Stomach smooth muscle (tissue), 2 donors: Measurements from ENCODE around the gene PANK4.
"Not testable (repeated sequence)": the region's sequence is repeated elsewhere in the genome, so short reads cannot be mapped to it uniquely, and the experiment has no call there.

ENCODE experiments used
- H3K27ac ChIP-seq: one replicate; pipeline ENCODE4 v1.7.0; 2013; ENCODE audit warnings: mild to moderate bottlenecking, low read length, inconsistent platforms
- H3K27me3 ChIP-seq, 2 donors: one replicate each; pipeline ENCODE4 v1.7.0; 2013; ENCODE audit warnings: low read length in 2 of 2; ENCODE audit not compliant: insufficient read depth in 2 of 2, control insufficient read depth in 1 of 2
- H3K36me3 ChIP-seq, 2 donors: one replicate each; pipeline ENCODE4 v1.7.0; 2013; ENCODE audit warnings: low read length in 2 of 2; ENCODE audit not compliant: control insufficient read depth in 2 of 2, insufficient read depth in 2 of 2
- H3K4me1 ChIP-seq: one replicate; pipeline ENCODE4 v1.7.0; 2013; ENCODE audit warnings: low read length; ENCODE audit not compliant: control insufficient read depth, insufficient read depth
- H3K4me3 ChIP-seq, 2 donors: one replicate each; pipeline ENCODE4 v1.7.0; 2013; ENCODE audit warnings: low read length in 2 of 2
- H3K9ac ChIP-seq, 2 donors: one replicate each; pipeline ENCODE4 v1.7.0; 2013; ENCODE audit warnings: low read length in 2 of 2, mild to moderate bottlenecking in 1 of 2
- H3K9me3 ChIP-seq, 2 donors: one replicate each; pipeline ENCODE4 v1.7.0; 2013; ENCODE audit warnings: low read length in 2 of 2; ENCODE audit not compliant: control insufficient read depth in 2 of 2
- donor health status: healthy.
- donor health status: Pancreatic carcinoma.

Gene PANK4

GRCh38 chr1:2558420-2558819, 32.0 kb upstream of the PANK4 start:
- Histone ChIP-seq H3K27me3 (no peaks in the 10 kb centered on the region), H3K9me3 (no peaks in the 10 kb centered on the region), H3K9ac (no peak overlapping the region), H3K4me1 (peaks cover 37% of the 10 kb centered on the region), H3K4me3 (no peak overlapping the region), H3K27ac (no peak overlapping the region), H3K36me3 (peaks cover 0 to 7% of the 10 kb centered on the region in 2 donors)

GRCh38 chr1:2557482-2558400, 31.3 kb upstream of the PANK4 start:
- Histone ChIP-seq H3K9ac (peak overlapping the region; percentile 75 to 90), H3K36me3 (peaks cover 0 to 7% of the 10 kb centered on the region in 2 donors), H3K4me3 (peak overlapping the region in 1 of 2 donors; percentile 90), H3K9me3 (no peaks in the 10 kb centered on the region), H3K27ac (no peak overlapping the region), H3K4me1 (peaks cover 37% of the 10 kb centered on the region), H3K27me3 (no peaks in the 10 kb centered on the region)

GRCh38 chr1:2556678-2557481, 30.5 kb upstream of the PANK4 start:
- Histone ChIP-seq H3K4me3 (peak overlapping the region; percentile 82 to 90), H3K4me1 (peaks cover 37% of the 10 kb centered on the region), H3K9me3 (no peaks in the 10 kb centered on the region), H3K27me3 (no peaks in the 10 kb centered on the region), H3K36me3 (peaks cover 0 to 7% of the 10 kb centered on the region in 2 donors), H3K27ac (peak overlapping the region; percentile 81), H3K9ac (peak overlapping the region; percentile 75 to 90)

GRCh38 chr1:2556277-2556677, 29.9 kb upstream of the PANK4 start, which contains the start of gene TNFRSF14:
TSS of gene TNFRSF14 (plus strand) at chr1:2556371. CDS start at chr1:2556665, 294 bp downstream.
- H3K36me3 ChIP-seq, result peaks cover 0 to 4% of the 10 kb centered on the region in 2 donors
- H3K27ac ChIP-seq, result peak within 1 kb of the TSS; percentile 81
- H3K4me3 ChIP-seq, result peak within 1 kb of the TSS; percentile 82 to 90

GRCh38 chr1:2555634-2556276, 29.4 kb upstream of the PANK4 start:
- Histone ChIP-seq H3K36me3 (peaks cover 0 to 4% of the 10 kb centered on the region in 2 donors), H3K4me1 (peaks cover 37% of the 10 kb centered on the region), H3K27me3 (no peaks in the 10 kb centered on the region), H3K9ac (peak overlapping the region; percentile 75 to 90), H3K4me3 (peak overlapping the region; percentile 82 to 90), H3K27ac (peak overlapping the region; percentile 81), H3K9me3 (no peaks in the 10 kb centered on the region)

More at GRCh38 chr1:2556277-2556677, 29.9 kb upstream of the PANK4 start, which contains the start of gene TNFRSF14:
- H3K27me3 ChIP-seq, result no peaks in the 10 kb centered on the region
- H3K9me3 ChIP-seq, result no peaks in the 10 kb centered on the region
- H3K9ac ChIP-seq, result peak within 1 kb of the TSS; percentile 75 to 90
- H3K4me1 ChIP-seq, result peaks cover 37% of the 10 kb centered on the region

- Histone ChIP-seq H3K9me3 (no peaks in the 10 kb centered on the region), H3K27ac (no peak overlapping the region), H3K36me3 (peaks cover 0 to 2% of the 10 kb centered on the region in 2 donors), H3K4me1 (peaks cover 37% of the 10 kb centered on the region), H3K4me3 (no peak overlapping the region), H3K9ac (no peak overlapping the region), H3K27me3 (no peaks in the 10 kb centered on the region)
Observed at GRCh38 chr1:2554621-2555387, 28.4 kb upstream of the PANK4 start.

- Histone ChIP-seq H3K36me3 (no peaks in the 10 kb centered on the region), H3K27me3 (no peaks in the 10 kb centered on the region), H3K4me3 (no peak overlapping the region), H3K4me1 (peaks cover 39% of the 10 kb centered on the region), H3K9ac (no peak overlapping the region), H3K9me3 (no peaks in the 10 kb centered on the region), H3K27ac (no peak overlapping the region)
Observed at GRCh38 chr1:2553871-2554620, 27.6 kb upstream of the PANK4 start.

- not testable (repeated sequence) for H3K27me3 ChIP-seq
Observed at GRCh38 chr1:2553076-2553475, 26.7 kb upstream of the PANK4 start.

GRCh38 chr1:2552189-2552588, 25.8 kb upstream of the PANK4 start:
- Histone ChIP-seq H3K27me3 (peaks cover 1 to 11% of the 10 kb centered on the region in 2 donors), H3K27ac (no peak overlapping the region), H3K9me3 (no peaks in the 10 kb centered on the region), H3K4me3 (no peak overlapping the region), H3K36me3 (no peaks in the 10 kb centered on the region), H3K4me1 (peaks cover 46% of the 10 kb centered on the region), H3K9ac (no peak overlapping the region)

More at GRCh38 chr1:2553076-2553475, 26.7 kb upstream of the PANK4 start:
- H3K36me3 ChIP-seq, H3K9ac ChIP-seq, H3K27ac ChIP-seq, H3K4me3 ChIP-seq, H3K9me3 ChIP-seq: not testable (repeated sequence)
- peaks cover 46% of the 10 kb centered on the region for H3K4me1 ChIP-seq
